VCaP (cell line): ENCODE results near the gene SURF1.
"Not testable (repeated sequence)": the region's sequence is repeated elsewhere in the genome, so short reads cannot be mapped to it uniquely, and the experiment has no call there.

ENCODE experiments used
- H3K27ac ChIP-seq: fragments of 450-650 bp; 2 replicates; pipeline ENCODE4 v1.5.1; 2017
- CTCF ChIP-seq: fragments of 450-650 bp; conservative IDR thresholded peaks from 2 replicates; pipeline ENCODE4 v1.5.1; 2017; ENCODE audit warnings: mild to moderate bottlenecking, moderate library complexity

Gene SURF1

GRCh38 chr9:133323991-133324703 lies 32.1 kb downstream of the SURF1 start:
- no peak for TF ChIP-seq CTCF
- no peak overlapping the region for H3K27ac ChIP-seq

GRCh38 chr9:133323211-133323610 lies 33.1 kb downstream of the SURF1 start:
- no peak overlapping the region for H3K27ac ChIP-seq
- no peak for TF ChIP-seq CTCF

GRCh38 chr9:133322701-133323100 lies 33.6 kb downstream of the SURF1 start:
- no peak overlapping the region for H3K27ac ChIP-seq
- TF ChIP-seq CTCF, result no peak

- no peak for TF ChIP-seq CTCF
- H3K27ac ChIP-seq, result no peak overlapping the region
These were observed 34.8 kb downstream of the SURF1 start for GRCh38 chr9:133321411-133321935.

GRCh38 chr9:133320421-133320881 lies 35.8 kb downstream of the SURF1 start:
- TF ChIP-seq CTCF, result no peak
- no peak overlapping the region for H3K27ac ChIP-seq

GRCh38 chr9:133317551-133317950 lies 38.7 kb downstream of the SURF1 start:
- not testable (repeated sequence) for H3K27ac ChIP-seq

- H3K27ac ChIP-seq, result no peak overlapping the region
- no peak for TF ChIP-seq CTCF
These were observed 40.3 kb downstream of the SURF1 start for GRCh38 chr9:133315997-133316396.

- no peak overlapping the region for H3K27ac ChIP-seq
- TF ChIP-seq CTCF, result no peak
These were observed 46.7 kb downstream of the SURF1 start for GRCh38 chr9:133309608-133310007.
